C4-2B (cell line): ENCODE measurements around the gene LPP.

Source experiments
- H3K27ac ChIP-seq: fragments of 450-650 bp; 2 replicates; pipeline ENCODE4 v1.5.1; 2017
- CTCF ChIP-seq: fragments of 450-650 bp; conservative IDR thresholded peaks from 2 replicates; pipeline ENCODE4 v1.5.1; 2017; ENCODE audit warnings: mild to moderate bottlenecking
- ZFX ChIP-seq: fragments of 450-650 bp; IDR thresholded peaks from 2 replicates; pipeline ENCODE4 v1.6.1; 2017

The LPP gene

DNA sequence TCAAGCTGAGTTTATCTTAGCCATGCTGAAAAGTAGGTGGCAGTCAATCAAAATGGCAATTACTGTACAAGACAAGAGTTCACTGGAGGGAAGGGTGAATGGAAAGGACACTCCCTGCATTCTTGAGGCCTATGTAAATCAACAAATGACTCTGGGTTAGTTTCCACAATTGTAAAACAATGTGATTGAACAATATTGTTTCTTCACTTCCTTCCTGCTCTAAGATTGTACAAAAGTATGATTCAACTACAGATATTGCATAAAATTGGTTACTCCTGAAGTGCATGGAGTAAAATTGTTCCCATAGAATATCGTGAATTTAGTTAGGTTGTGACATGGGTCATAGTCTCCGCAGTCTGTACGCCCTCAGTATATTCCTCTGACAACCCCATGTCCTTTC lies 277.6 kb downstream of the LPP start:
- no peak overlapping the region for H3K27ac ChIP-seq

GRCh38 chr3:188432802-188433520 lies 279.0 kb downstream of the LPP start:
- TF ChIP-seq CTCF (no peak), ZFX (no peak)
- H3K27ac ChIP-seq, result no peak overlapping the region

More for the DNA sequence above, 277.6 kb downstream of the LPP start:
- TF ChIP-seq CTCF, result no peak
- no peak for TF ChIP-seq ZFX

DNA sequence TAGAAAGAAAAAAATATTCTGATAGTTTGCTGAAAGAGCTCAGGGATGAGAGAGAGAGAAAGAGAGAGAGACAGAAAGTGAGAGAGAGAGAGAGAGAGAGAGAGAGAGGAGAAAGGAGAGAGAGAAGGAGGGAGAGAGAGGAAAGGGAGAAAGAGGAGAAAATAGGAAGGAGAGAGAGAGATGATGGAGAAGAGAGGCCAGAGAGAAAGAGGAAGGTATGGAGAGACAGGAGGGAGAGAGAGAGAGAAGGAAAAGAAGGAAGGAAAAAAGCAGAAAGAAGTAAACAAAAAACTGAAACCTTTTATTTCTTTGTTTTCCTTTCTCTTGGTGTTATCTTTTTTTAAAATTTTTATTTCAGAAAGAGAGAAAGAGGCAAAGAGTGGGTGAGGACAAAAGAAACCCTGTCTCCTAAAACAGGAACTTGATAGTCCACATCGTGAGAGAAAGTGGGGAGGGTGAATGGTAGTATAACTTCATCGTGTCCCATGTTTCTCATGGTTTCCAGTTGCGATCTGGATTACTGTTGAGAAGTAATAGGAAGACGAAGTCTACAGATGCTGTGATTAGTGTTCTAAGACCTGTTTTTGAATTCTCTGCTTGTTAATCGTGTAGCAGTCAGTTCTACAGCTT lies 279.7 kb downstream of the LPP start:
- H3K27ac ChIP-seq, result no peak overlapping the region
- no peak for TF ChIP-seq CTCF

DNA sequence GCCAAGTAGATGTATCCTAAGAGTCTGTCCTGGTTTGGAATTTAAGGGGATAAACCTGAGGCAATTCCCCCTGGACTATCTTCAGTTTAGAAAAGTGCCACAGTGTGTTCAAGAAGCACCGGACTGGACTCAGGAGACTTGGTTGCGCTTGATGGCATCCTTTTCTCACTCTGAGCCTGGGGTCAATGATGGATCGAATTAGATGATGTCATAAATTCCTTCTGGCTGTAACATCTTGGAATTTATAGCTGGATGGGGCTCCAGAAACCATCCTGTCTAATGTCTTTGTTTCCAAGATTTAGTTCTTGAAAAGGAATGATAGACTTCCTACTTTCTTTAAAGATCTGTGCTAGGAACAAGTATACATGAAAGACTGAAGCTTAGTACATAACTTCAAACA lies 280.6 kb downstream of the LPP start:
- H3K27ac ChIP-seq, result no peak overlapping the region
- no peak for TF ChIP-seq ZFX
- no peak for TF ChIP-seq CTCF

DNA sequence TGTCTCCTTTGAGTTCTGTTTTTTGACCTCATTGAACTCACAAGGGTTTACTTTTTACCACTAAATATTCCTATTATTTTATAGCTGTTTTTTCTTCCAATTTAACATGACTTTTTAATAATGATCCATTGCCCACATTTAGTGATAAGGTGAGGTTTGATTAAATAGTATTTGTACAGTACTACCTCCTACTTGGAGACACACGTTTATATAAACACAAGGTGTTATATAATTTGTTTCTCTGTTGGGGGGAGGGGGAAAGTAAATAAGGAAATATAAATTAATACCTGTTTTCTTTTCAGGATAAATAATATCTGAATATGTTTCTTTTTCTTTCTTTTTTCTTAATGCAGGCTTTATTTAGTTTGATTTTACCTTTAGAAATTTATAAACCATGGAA lies 281.3 kb downstream of the LPP start:
- H3K27ac ChIP-seq, result no peak overlapping the region
- no peak for TF ChIP-seq ZFX
- no peak for TF ChIP-seq CTCF

DNA sequence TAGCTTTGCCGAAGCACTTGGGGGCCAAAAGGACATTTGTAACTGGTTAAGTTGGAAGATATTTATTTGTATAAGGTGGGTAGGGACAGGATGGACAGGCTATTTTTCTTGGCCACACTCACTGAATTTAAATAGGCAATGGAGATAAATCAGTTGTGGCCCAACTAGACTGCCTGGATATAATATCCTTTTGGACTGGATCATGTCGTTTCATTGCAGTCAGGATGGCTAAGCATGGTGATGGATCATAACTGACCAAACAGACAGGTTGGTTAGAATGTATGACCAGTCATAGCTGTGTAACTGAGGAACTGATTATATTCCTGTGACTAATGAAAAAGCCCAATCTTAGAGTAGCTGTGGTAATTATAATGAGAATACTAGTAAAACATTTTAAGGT lies 284.0 kb downstream of the LPP start:
- TF ChIP-seq ZFX, result no peak
- H3K27ac ChIP-seq, result no peak overlapping the region

GRCh38 chr3:188439080-188439479 lies 285.1 kb downstream of the LPP start:
- no peak overlapping the region for H3K27ac ChIP-seq
- TF ChIP-seq ZFX (no peak), CTCF (no peak)
